ENCODE data around the gene ZFP36L2.

Gene ZFP36L2

GRCh38 chr2:43262951-43263350, 36.5 kb upstream of the ZFP36L2 start:
- no peaks in the 10 kb centered on the region for H3K4me1 ChIP-seq (ENCODE audit: insufficient read depth, low read length)
- H3K9me3 ChIP-seq (ENCODE audit: low read length): no peaks in the 10 kb centered on the region
- H2AFZ ChIP-seq (ENCODE audit: low read depth, low read length): no peak overlapping the region
- no peak overlapping the region for H3K4me3 ChIP-seq (ENCODE audit: low read length)
- H3K27me3 ChIP-seq (ENCODE audit: insufficient read depth, low read length): no peaks in the 10 kb centered on the region
- no peaks in the 10 kb centered on the region for H3K36me3 ChIP-seq (ENCODE audit: insufficient read depth, low read length)

DNA sequence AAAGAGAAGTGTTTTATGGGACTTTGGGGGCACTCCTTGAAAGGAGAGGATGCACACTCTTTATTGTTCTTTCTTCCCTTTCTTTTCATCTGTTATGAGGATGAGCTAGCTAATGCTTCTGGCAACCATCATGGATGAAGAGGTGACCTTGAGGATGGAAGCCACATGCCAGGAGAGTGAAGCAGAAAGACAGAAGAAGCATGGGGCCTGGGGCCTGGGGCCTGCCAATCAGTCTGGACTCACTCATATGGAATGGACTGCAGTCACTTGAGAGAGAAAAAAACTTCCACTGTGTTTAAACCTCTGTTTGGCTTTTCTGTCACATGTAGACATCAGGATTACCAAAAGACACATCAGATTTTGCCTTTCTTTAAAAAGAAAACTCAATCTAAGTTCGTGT, 35.8 kb upstream of the ZFP36L2 start:
- Histone ChIP-seq H3K4me3 (ENCODE audit: low read length) (no peak overlapping the region), H2AFZ (ENCODE audit: low read depth, low read length) (no peak overlapping the region), H3K36me3 (ENCODE audit: insufficient read depth, low read length) (no peaks in the 10 kb centered on the region), H3K4me1 (ENCODE audit: insufficient read depth, low read length) (no peaks in the 10 kb centered on the region), H3K27me3 (ENCODE audit: insufficient read depth, low read length) (no peaks in the 10 kb centered on the region), H3K9me3 (ENCODE audit: low read length) (no peaks in the 10 kb centered on the region)

DNA sequence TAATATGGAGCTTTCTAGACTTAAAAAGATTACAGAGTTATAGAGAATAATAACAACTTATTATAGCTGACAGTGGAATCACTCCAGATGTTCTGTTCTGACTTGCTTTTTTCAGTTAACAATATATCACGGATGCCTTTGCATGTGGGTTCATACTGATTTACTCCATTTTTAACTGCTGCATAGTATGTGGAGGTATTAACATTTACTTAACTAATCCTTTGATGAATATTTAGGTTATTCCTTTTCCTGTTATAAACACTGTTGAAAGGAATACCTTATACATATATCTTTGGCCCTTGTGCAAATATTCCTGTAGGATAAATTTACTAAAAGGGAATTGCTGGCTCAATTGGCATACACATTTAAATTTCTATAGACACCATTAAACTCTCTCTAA, 33.1 kb upstream of the ZFP36L2 start:
- no peak overlapping the region for H2AFZ ChIP-seq (ENCODE audit: low read depth, low read length)
- H3K36me3 ChIP-seq (ENCODE audit: insufficient read depth, low read length): no peaks in the 10 kb centered on the region
- no peaks in the 10 kb centered on the region for H3K9me3 ChIP-seq (ENCODE audit: low read length)
- H3K4me3 ChIP-seq (ENCODE audit: low read length): no peak overlapping the region
- H3K4me1 ChIP-seq (ENCODE audit: insufficient read depth, low read length): no peaks in the 10 kb centered on the region
- H3K27me3 ChIP-seq (ENCODE audit: insufficient read depth, low read length): no peaks in the 10 kb centered on the region

DNA sequence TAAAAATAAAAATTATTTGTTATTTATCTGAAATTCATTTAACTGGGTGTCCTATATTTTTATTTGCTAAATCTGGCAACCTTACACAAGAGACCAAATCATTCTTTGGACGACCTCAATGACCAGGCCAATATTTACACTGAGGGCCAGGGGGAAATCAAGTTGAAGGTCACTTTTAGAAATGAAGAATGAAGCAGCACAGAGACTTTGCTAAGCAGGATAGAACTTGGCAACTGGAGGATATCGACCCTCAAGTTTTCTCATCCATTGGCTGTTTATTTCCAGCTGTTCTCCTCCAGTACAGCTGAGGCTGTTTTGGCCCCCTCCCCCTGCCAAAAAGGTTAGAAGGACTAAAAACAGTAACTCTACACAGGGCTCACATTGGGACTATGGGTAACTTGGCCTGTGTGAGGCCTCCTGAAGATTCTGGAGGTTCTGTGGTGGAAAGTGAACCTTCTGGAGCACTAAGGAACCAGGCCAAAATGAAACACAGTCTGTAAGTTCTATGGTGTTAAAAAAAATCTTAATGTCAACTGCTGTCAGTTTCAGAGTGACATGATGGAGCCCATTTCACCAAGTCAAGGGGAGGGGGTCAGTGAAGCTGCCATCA, 32.2 kb upstream of the ZFP36L2 start:
- Histone ChIP-seq H2AFZ (ENCODE audit: low read depth, low read length) (no peak overlapping the region), H3K9me3 (ENCODE audit: low read length) (no peaks in the 10 kb centered on the region), H3K27me3 (ENCODE audit: insufficient read depth, low read length) (no peaks in the 10 kb centered on the region), H3K4me3 (ENCODE audit: low read length) (no peak overlapping the region), H3K36me3 (ENCODE audit: insufficient read depth, low read length) (no peaks in the 10 kb centered on the region), H3K4me1 (ENCODE audit: insufficient read depth, low read length) (no peaks in the 10 kb centered on the region)

DNA sequence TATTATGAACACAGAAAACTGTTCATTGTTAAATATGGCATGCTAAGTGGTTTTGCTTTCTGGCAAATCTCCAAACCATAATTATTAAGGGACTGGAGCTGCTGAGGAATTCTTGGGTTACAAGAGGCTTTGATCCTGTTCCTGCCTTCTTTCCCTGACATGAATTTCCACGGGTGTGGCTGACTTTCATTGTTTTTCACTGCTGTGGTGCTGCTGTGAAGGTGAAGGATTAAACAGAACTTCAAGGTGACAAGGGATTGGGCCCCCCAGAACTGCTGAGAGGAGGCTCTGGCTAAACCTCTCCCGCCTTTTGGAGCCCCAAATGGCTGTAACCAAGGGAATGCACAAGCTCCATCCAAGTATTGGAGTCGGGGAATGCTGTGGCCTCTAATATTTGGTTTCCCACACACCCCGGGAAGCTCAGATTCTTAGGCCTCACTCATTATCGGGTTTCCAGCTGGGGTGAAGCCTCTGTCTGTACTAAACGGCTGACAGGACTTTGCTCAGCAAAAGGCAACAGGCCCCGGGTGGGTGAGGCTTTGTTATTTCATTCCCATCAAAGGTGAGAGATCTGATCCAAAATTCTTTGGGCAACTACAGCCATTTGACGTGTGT, 29.0 kb upstream of the ZFP36L2 start:
- H3K27me3 ChIP-seq (ENCODE audit: insufficient read depth, low read length): no peaks in the 10 kb centered on the region
- H3K4me1 ChIP-seq (ENCODE audit: insufficient read depth, low read length): peaks cover 5% of the 10 kb centered on the region
- no peak overlapping the region for H3K4me3 ChIP-seq (ENCODE audit: low read length)
- H3K9me3 ChIP-seq (ENCODE audit: low read length): no peaks in the 10 kb centered on the region
- no peak overlapping the region for H2AFZ ChIP-seq (ENCODE audit: low read depth, low read length)
- no peaks in the 10 kb centered on the region for H3K36me3 ChIP-seq (ENCODE audit: insufficient read depth, low read length)

- H3K9me3 ChIP-seq (ENCODE audit: low read length): no peaks in the 10 kb centered on the region
- H2AFZ ChIP-seq (ENCODE audit: low read depth, low read length): no peak overlapping the region
- H3K36me3 ChIP-seq (ENCODE audit: insufficient read depth, low read length): no peaks in the 10 kb centered on the region
- H3K4me3 ChIP-seq (ENCODE audit: low read length): no peak overlapping the region
- H3K4me1 ChIP-seq (ENCODE audit: insufficient read depth, low read length): peaks cover 5% of the 10 kb centered on the region
- no peaks in the 10 kb centered on the region for H3K27me3 ChIP-seq (ENCODE audit: insufficient read depth, low read length)
Observed at GRCh38 chr2:43254331-43254730, 27.9 kb upstream of the ZFP36L2 start.

GRCh38 chr2:43251171-43251731, 24.8 kb upstream of the ZFP36L2 start:
- Histone ChIP-seq H3K27me3 (ENCODE audit: insufficient read depth, low read length) (no peaks in the 10 kb centered on the region), H3K4me1 (ENCODE audit: insufficient read depth, low read length) (peaks cover 5% of the 10 kb centered on the region), H2AFZ (ENCODE audit: low read depth, low read length) (no peak overlapping the region), H3K9me3 (ENCODE audit: low read length) (no peaks in the 10 kb centered on the region), H3K36me3 (ENCODE audit: insufficient read depth, low read length) (no peaks in the 10 kb centered on the region), H3K4me3 (ENCODE audit: low read length) (no peak overlapping the region)

DNA sequence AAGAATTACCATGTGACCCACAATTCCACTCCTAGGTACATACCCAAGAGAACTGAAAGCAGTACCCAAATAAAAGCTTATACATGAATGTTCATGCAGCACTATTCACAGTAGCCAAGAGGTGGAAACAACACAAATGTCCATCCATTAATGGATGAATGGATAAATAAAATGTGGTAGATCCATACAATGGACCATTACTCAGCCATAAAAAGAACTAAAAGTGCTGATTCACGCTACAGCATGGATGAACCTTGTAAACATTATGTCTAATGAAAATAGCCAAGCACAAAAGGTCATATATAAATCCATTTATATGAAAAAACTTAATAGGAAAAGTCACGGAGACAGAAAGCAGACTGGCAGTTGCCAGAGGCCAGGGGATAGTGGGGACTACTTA, 23.6 kb upstream of the ZFP36L2 start:
- H3K36me3 ChIP-seq (ENCODE audit: insufficient read depth, low read length): no peaks in the 10 kb centered on the region
- H3K4me1 ChIP-seq (ENCODE audit: insufficient read depth, low read length): peaks cover 5% of the 10 kb centered on the region
- no peaks in the 10 kb centered on the region for H3K9me3 ChIP-seq (ENCODE audit: low read length)
- H2AFZ ChIP-seq (ENCODE audit: low read depth, low read length): no peak overlapping the region
- H3K27me3 ChIP-seq (ENCODE audit: insufficient read depth, low read length): no peaks in the 10 kb centered on the region
- no peak overlapping the region for H3K4me3 ChIP-seq (ENCODE audit: low read length)

- no peak overlapping the region for H2AFZ ChIP-seq (ENCODE audit: low read depth, low read length)
- H3K36me3 ChIP-seq (ENCODE audit: insufficient read depth, low read length): no peaks in the 10 kb centered on the region
- no peaks in the 10 kb centered on the region for H3K27me3 ChIP-seq (ENCODE audit: insufficient read depth, low read length)
- H3K9me3 ChIP-seq (ENCODE audit: low read length): no peaks in the 10 kb centered on the region
- H3K4me1 ChIP-seq (ENCODE audit: insufficient read depth, low read length): peaks cover 5% of the 10 kb centered on the region
- H3K4me3 ChIP-seq (ENCODE audit: low read length): no peak overlapping the region
Observed at GRCh38 chr2:43248621-43249020, 22.2 kb upstream of the ZFP36L2 start.

GRCh38 chr2:43246641-43247040, 20.2 kb upstream of the ZFP36L2 start:
- Histone ChIP-seq H3K4me3 (ENCODE audit: low read length) (no peak overlapping the region), H3K9me3 (ENCODE audit: low read length) (peaks cover under 1% of the 10 kb centered on the region), H3K36me3 (ENCODE audit: insufficient read depth, low read length) (no peaks in the 10 kb centered on the region)

GRCh38 chr2:43241558-43241957, 15.2 kb upstream of the ZFP36L2 start:
- Histone ChIP-seq H3K4me1 (ENCODE audit: insufficient read depth, low read length) (no peaks in the 10 kb centered on the region), H3K4me3 (ENCODE audit: low read length) (no peak overlapping the region)

More at GRCh38 chr2:43246641-43247040, 20.2 kb upstream of the ZFP36L2 start:
- Histone ChIP-seq H3K4me1 (ENCODE audit: insufficient read depth, low read length) (peaks cover 5% of the 10 kb centered on the region), H2AFZ (ENCODE audit: low read depth, low read length) (no peak overlapping the region), H3K27me3 (ENCODE audit: insufficient read depth, low read length) (no peaks in the 10 kb centered on the region)

GRCh38 chr2:43240766-43241150, 14.4 kb upstream of the ZFP36L2 start:
- Histone ChIP-seq H2AFZ (ENCODE audit: low read depth, low read length) (no peak overlapping the region), H3K36me3 (ENCODE audit: insufficient read depth, low read length) (no peaks in the 10 kb centered on the region), H3K4me1 (ENCODE audit: insufficient read depth, low read length) (no peaks in the 10 kb centered on the region), H3K27me3 (ENCODE audit: insufficient read depth, low read length) (no peaks in the 10 kb centered on the region), H3K4me3 (ENCODE audit: low read length) (no peak overlapping the region), H3K9me3 (ENCODE audit: low read length) (peaks cover 1% of the 10 kb centered on the region)

More at GRCh38 chr2:43241558-43241957, 15.2 kb upstream of the ZFP36L2 start:
- H3K27me3 ChIP-seq (ENCODE audit: insufficient read depth, low read length): no peaks in the 10 kb centered on the region
- peaks cover 1% of the 10 kb centered on the region for H3K9me3 ChIP-seq (ENCODE audit: low read length)
- H2AFZ ChIP-seq (ENCODE audit: low read depth, low read length): no peak overlapping the region
- H3K36me3 ChIP-seq (ENCODE audit: insufficient read depth, low read length): no peaks in the 10 kb centered on the region

DNA sequence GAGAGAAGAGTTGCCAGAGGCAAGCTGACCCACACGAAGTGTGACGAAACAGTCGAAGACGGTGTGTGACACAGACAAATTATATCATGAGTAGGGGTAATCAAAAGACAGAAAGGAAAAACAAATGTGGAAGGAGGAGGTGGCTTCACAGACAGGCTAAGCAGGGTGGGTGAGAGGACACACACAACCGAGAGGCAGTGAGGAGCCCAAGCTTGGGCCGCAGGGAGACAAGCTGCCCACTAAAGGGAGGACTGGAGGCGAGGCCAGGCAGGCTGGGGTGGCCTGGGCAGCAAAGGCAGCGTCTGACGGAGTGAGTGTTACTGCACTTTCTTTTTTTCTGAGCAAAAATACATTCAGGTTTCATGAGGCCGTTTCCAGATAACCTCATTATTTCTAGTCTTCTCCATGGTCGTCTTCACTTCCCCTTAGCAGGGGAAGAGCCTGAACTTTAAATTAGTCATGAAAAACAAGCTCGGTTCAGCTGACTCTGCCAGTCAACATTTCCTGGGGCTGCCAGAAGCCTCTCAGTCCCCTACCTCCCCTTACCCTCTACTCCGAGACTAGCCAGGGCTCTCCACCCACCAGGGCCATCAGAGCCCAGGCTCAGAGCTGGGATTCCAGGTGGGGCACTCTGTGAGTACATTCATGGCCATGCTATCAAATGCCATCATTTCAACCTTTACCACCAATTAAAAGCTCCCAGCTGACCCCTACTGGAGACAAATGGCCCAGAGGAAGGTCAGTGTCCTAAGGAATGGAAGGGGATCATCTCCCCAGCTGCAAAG, 13.8 kb upstream of the ZFP36L2 start:
- H3K27me3 ChIP-seq (ENCODE audit: insufficient read depth, low read length): no peaks in the 10 kb centered on the region
- peaks cover 1% of the 10 kb centered on the region for H3K9me3 ChIP-seq (ENCODE audit: low read length)
- H3K4me3 ChIP-seq (ENCODE audit: low read length): no peak overlapping the region
- no peak overlapping the region for H2AFZ ChIP-seq (ENCODE audit: low read depth, low read length)
- H3K36me3 ChIP-seq (ENCODE audit: insufficient read depth, low read length): no peaks in the 10 kb centered on the region
- no peaks in the 10 kb centered on the region for H3K4me1 ChIP-seq (ENCODE audit: insufficient read depth, low read length)

All from neuron (in vitro differentiated cells).